PC-9 (cell line): Measurements from ENCODE around the gene TNFRSF4.

Experiments
- EZH2 ChIP-seq: fragments of 200-600 bp; sonication (generic); IDR thresholded peaks from 2 replicates; pipeline ENCODE4 v1.8.0; 2017; ENCODE audit warnings: antibody characterized with exemption, low read depth
- TF ChIP-seq, protein P1 (sequence below): fragments of 200-600 bp; sonication (generic); conservative IDR thresholded peaks from 2 replicates; pipeline ENCODE4 v1.6.1; 2017; ENCODE audit warnings: mixed run types, antibody characterized with exemption, mild to moderate bottlenecking, moderate library complexity

DNA sequence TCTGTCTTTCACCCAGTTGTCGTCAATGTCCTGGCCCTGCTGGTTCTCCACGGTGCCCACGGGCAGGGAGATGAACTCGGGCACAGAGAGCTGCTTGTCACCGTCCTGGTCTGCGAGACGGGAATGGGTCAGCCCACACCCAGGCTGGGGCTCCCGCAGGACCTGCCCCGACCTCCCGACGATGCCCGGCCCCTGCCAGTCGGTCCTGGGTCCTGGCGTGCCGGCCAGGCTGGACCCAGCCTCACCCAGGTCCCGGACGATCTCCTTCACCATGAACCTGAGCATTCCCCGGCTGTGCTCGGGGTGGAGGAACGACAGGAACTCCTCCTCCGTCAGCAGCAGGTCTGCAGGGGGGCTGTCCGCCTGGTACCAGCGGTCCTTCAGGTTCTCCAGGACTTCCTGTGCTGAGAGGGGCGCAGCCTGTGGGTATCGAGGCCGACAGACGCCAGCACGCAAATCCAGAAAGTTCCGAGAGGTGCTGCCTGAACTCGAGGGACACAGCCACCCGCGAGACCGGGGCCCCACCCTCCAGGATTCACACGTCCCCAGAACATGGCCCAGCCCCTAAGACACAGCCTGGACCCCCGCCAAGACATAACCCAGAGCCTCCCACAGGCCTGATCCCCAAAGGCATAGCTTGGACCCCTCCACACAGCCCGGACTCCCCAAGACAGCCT lies 4.7 kb upstream of the TNFRSF4 start:
- TF ChIP-seq, protein P1, sequence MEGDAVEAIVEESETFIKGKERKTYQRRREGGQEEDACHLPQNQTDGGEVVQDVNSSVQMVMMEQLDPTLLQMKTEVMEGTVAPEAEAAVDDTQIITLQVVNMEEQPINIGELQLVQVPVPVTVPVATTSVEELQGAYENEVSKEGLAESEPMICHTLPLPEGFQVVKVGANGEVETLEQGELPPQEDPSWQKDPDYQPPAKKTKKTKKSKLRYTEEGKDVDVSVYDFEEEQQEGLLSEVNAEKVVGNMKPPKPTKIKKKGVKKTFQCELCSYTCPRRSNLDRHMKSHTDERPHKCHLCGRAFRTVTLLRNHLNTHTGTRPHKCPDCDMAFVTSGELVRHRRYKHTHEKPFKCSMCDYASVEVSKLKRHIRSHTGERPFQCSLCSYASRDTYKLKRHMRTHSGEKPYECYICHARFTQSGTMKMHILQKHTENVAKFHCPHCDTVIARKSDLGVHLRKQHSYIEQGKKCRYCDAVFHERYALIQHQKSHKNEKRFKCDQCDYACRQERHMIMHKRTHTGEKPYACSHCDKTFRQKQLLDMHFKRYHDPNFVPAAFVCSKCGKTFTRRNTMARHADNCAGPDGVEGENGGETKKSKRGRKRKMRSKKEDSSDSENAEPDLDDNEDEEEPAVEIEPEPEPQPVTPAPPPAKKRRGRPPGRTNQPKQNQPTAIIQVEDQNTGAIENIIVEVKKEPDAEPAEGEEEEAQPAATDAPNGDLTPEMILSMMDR: no peak
- no peak for TF ChIP-seq EZH2
